GM23338 (cell line): ENCODE measurements around the gene CCL14. TPM values are rescaled to one million over a fixed set of nuclear protein-coding genes. Genes with fewer than 3 reads are reported as not detected.

Source experiments
- ATAC-seq: fragments of 200-7000 bp; cut with Tn5 transposase; 3 replicates; pipeline ENCODE4 v1.9.1; 2020
- DNase-seq: peaks from one replicate; pipeline ENCODE4 v3.0.0-alpha.2; 2015; ENCODE audit warnings: low spot score
- H2AFZ ChIP-seq: fragments of 200-600 bp; sonication (generic); 2 replicates; pipeline ENCODE4 v1.8.0; 2016; ENCODE audit warnings: antibody characterized with exemption, mild to moderate bottlenecking, moderate library complexity
- H3F3A ChIP-seq: fragments of 200-600 bp; sonication (generic); replicated peaks from 2 replicates; pipeline ENCODE4 v1.8.0; 2017; ENCODE audit warnings: antibody characterized with exemption, mixed run types, low read depth
- H3K27ac ChIP-seq: fragments of 200-600 bp; sonication (generic); 2 replicates; pipeline ENCODE4 v1.6.1; 2016; ENCODE audit warnings: low read depth
- H3K27me3 ChIP-seq: fragments of 200-600 bp; sonication (generic); 2 replicates; pipeline ENCODE4 v1.8.0; 2016; ENCODE audit warnings: mild to moderate bottlenecking, mixed run types, moderate library complexity; ENCODE audit not compliant: insufficient read depth
- H3K36me3 ChIP-seq: fragments of 200-600 bp; sonication (generic); 2 replicates; pipeline ENCODE4 v1.8.0; 2016; ENCODE audit warnings: mild to moderate bottlenecking; ENCODE audit not compliant: insufficient read depth
- H3K4me1 ChIP-seq: fragments of 200-600 bp; sonication (generic); 2 replicates; pipeline ENCODE4 v1.8.0; 2016; ENCODE audit warnings: mild to moderate bottlenecking, moderate library complexity; ENCODE audit not compliant: insufficient read depth
- H3K4me2 ChIP-seq: fragments of 200-600 bp; sonication (generic); 2 replicates; pipeline ENCODE4 v1.7.1; 2017; ENCODE audit warnings: mixed run types
- H3K4me3 ChIP-seq: fragments of 200-600 bp; sonication (generic); 2 replicates; pipeline ENCODE4 v1.6.1; 2016; ENCODE audit warnings: mixed run types
- H3K79me2 ChIP-seq: fragments of 200-600 bp; sonication (generic); replicated peaks from 2 replicates; pipeline ENCODE4 v1.8.0; 2017; ENCODE audit warnings: mild to moderate bottlenecking; ENCODE audit not compliant: insufficient read depth
- H3K9me2 ChIP-seq: fragments of 200-600 bp; sonication (generic); 2 replicates; pipeline ENCODE4 v1.8.0; 2017; ENCODE audit not compliant: insufficient read depth
- H4K20me1 ChIP-seq: fragments of 200-600 bp; sonication (generic); replicated peaks from 2 replicates; pipeline ENCODE4 v1.8.0; 2017; ENCODE audit warnings: mild to moderate bottlenecking; ENCODE audit not compliant: insufficient read depth
- H3K27ac Mint-ChIP-seq: 2 replicates; pipeline ENCODE4 v1.8.0; 2020; ENCODE audit warnings: inconsistent platforms, mild to moderate bottlenecking, moderate library complexity, mixed read lengths
- H3K27me3 Mint-ChIP-seq: 3 replicates; pipeline ENCODE4 v1.8.0; 2022; ENCODE audit warnings: low read depth, mild to moderate bottlenecking, moderate library complexity, mixed read lengths, inconsistent platforms; ENCODE audit not compliant: insufficient read depth, poor library complexity
- H3K36me3 Mint-ChIP-seq: 3 replicates; pipeline ENCODE4 v1.8.0; 2021; ENCODE audit warnings: low read depth, mild to moderate bottlenecking, inconsistent platforms, moderate library complexity, mixed read lengths
- H3K4me1 Mint-ChIP-seq: 3 replicates; pipeline ENCODE4 v1.8.0; 2020; ENCODE audit warnings: mild to moderate bottlenecking, inconsistent platforms, mixed read lengths
- H3K4me3 Mint-ChIP-seq: 3 replicates; pipeline ENCODE4 v1.8.0; 2021; ENCODE audit warnings: moderate library complexity, mild to moderate bottlenecking, inconsistent platforms, mixed read lengths
- H3K9me3 Mint-ChIP-seq: 3 replicates; pipeline ENCODE4 v1.8.0; 2020; ENCODE audit warnings: moderate library complexity, mild to moderate bottlenecking, inconsistent platforms, mixed read lengths
- CREB1 ChIP-seq: fragments of 250-450 bp; sonication (Bioruptor Pico); IDR thresholded peaks from 2 replicates; pipeline ENCODE4 v1.5.0; 2020; ENCODE audit warnings: low read depth, mild to moderate bottlenecking, moderate library complexity
- EZH2 ChIP-seq: fragments of 200-600 bp; sonication (generic); IDR thresholded peaks from one replicate; pipeline ENCODE4 v1.8.0; 2017; ENCODE audit warnings: antibody characterized with exemption, mild to moderate bottlenecking, low read depth; ENCODE audit not compliant: unreplicated experiment
- EZH2phosphoT487 ChIP-seq: fragments of 200-600 bp; sonication (generic); IDR thresholded peaks from one replicate; pipeline ENCODE4 v1.8.1; 2018; ENCODE audit warnings: antibody characterized with exemption; ENCODE audit not compliant: unreplicated experiment
- JUNB ChIP-seq: IDR thresholded peaks from one replicate; pipeline ENCODE4 v1.6.1; 2016; ENCODE audit warnings: antibody characterized with exemption; ENCODE audit not compliant: unreplicated experiment
- NANOG ChIP-seq: IDR thresholded peaks from 2 replicates; pipeline ENCODE4 v1.6.1; 2016; ENCODE audit warnings: antibody characterized with exemption, borderline replicate concordance
- POLR2AphosphoS5 ChIP-seq: IDR thresholded peaks from 2 replicates; pipeline ENCODE4 v1.6.1; 2016; ENCODE audit warnings: antibody characterized with exemption, low read depth
- STAT1 ChIP-seq: IDR thresholded peaks from one replicate; pipeline ENCODE4 v1.6.1; 2016; ENCODE audit warnings: antibody characterized with exemption; ENCODE audit not compliant: unreplicated experiment
- ZNF114 ChIP-seq: fragments of 250-450 bp; sonication (Bioruptor Pico); IDR thresholded peaks from 2 replicates; pipeline ENCODE4 v1.5.0; 2020; ENCODE audit warnings: mild to moderate bottlenecking, moderate library complexity
- ZNF331 ChIP-seq: fragments of 250-450 bp; sonication (Bioruptor Pico); IDR thresholded peaks from 2 replicates; pipeline ENCODE4 v1.5.0; 2020; ENCODE audit warnings: low read depth, mild to moderate bottlenecking, moderate library complexity
- ZNF462 ChIP-seq: fragments of 250-450 bp; sonication (Bioruptor Pico); IDR thresholded peaks from 2 replicates; pipeline ENCODE4 v1.5.0; 2020; ENCODE audit warnings: mild to moderate bottlenecking, moderate library complexity
- polyA plus RNA-seq: library from polyadenylated mRNA; unstranded; fragments of >200 nt; fragmentation: Nextera tagmentation; extraction: Ambion mirVana; gene quantifications from 2 replicates; pipeline ENCODE4 v1.2.1, GENCODE V29; 2016
- total RNA-seq: library from RNA; depleted of rRNA; stranded (reverse); fragments of >200 nt; shearing (Covaris generic); gene quantifications from 2 replicates; pipeline ENCODE4 v1.2.3, GENCODE V29; 2014
- TF ChIP-seq, protein P1 (sequence below): IDR thresholded peaks from one replicate; pipeline ENCODE4 v1.6.1; 2018; ENCODE audit warnings: antibody characterized with exemption; ENCODE audit not compliant: unreplicated experiment
- TF ChIP-seq, protein P2 (sequence below), 2 experiments: fragments of 200-600 bp in 1 of 2; sonication (generic) in 1 of 2; conservative IDR thresholded peaks; 2 replicates each; pipeline versions ENCODE4 v1.5.1 to v1.6.1; 2016 to 2017; ENCODE audit warnings: antibody characterized with exemption in 2 of 2, low read depth in 2 of 2, mild to moderate bottlenecking in 2 of 2, moderate library complexity in 1 of 2
- TF ChIP-seq, protein P3 (sequence below): IDR thresholded peaks from 2 replicates; pipeline ENCODE4 v1.6.1; 2016; ENCODE audit warnings: antibody characterized with exemption

The CCL14 gene
- total and polyA plus RNA-seq, 2 experiments from 2014 or later: not detected

GRCh38 chr17:35972066-35972465, 14.5 kb downstream of the CCL14 start:
- DNase-seq (no peak), ATAC-seq (no peak)
- Mint-ChIP-seq H3K36me3 (no peaks in the 10 kb centered on the region), H3K27me3 (peaks cover 2% of the 10 kb centered on the region), H3K4me3 (no peak overlapping the region), H3K9me3 (no peaks in the 10 kb centered on the region), H3K4me1 (peaks cover 3% of the 10 kb centered on the region; the same call in 1 of the 3 replicates), H3K27ac (no peak overlapping the region)
- no peaks in the 10 kb centered on the region for H3K36me3 ChIP-seq
- H3K79me2 ChIP-seq: no peaks in the 10 kb centered on the region
- no peaks in the 10 kb centered on the region for H3K27me3 ChIP-seq
- 0 out of 2 replicates have a peak, but pooled peaks cover 4% of the 10 kb centered on the region for H3K4me1 ChIP-seq
- TF ChIP-seq STAT1 (no peak), ZNF331 (CRISPR knock-in tag) (no peak), ZNF462 (CRISPR knock-in tag) (no peak), EZH2phosphoT487 (no peak), EZH2 (no peak), CREB1 (no peak), POLR2AphosphoS5 (no peak), JUNB (no peak), NANOG (no peak), ZNF114 (CRISPR knock-in tag) (no peak)
- TF ChIP-seq, protein P1, sequence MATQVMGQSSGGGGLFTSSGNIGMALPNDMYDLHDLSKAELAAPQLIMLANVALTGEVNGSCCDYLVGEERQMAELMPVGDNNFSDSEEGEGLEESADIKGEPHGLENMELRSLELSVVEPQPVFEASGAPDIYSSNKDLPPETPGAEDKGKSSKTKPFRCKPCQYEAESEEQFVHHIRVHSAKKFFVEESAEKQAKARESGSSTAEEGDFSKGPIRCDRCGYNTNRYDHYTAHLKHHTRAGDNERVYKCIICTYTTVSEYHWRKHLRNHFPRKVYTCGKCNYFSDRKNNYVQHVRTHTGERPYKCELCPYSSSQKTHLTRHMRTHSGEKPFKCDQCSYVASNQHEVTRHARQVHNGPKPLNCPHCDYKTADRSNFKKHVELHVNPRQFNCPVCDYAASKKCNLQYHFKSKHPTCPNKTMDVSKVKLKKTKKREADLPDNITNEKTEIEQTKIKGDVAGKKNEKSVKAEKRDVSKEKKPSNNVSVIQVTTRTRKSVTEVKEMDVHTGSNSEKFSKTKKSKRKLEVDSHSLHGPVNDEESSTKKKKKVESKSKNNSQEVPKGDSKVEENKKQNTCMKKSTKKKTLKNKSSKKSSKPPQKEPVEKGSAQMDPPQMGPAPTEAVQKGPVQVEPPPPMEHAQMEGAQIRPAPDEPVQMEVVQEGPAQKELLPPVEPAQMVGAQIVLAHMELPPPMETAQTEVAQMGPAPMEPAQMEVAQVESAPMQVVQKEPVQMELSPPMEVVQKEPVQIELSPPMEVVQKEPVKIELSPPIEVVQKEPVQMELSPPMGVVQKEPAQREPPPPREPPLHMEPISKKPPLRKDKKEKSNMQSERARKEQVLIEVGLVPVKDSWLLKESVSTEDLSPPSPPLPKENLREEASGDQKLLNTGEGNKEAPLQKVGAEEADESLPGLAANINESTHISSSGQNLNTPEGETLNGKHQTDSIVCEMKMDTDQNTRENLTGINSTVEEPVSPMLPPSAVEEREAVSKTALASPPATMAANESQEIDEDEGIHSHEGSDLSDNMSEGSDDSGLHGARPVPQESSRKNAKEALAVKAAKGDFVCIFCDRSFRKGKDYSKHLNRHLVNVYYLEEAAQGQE: no peak
- TF ChIP-seq, protein P2, sequence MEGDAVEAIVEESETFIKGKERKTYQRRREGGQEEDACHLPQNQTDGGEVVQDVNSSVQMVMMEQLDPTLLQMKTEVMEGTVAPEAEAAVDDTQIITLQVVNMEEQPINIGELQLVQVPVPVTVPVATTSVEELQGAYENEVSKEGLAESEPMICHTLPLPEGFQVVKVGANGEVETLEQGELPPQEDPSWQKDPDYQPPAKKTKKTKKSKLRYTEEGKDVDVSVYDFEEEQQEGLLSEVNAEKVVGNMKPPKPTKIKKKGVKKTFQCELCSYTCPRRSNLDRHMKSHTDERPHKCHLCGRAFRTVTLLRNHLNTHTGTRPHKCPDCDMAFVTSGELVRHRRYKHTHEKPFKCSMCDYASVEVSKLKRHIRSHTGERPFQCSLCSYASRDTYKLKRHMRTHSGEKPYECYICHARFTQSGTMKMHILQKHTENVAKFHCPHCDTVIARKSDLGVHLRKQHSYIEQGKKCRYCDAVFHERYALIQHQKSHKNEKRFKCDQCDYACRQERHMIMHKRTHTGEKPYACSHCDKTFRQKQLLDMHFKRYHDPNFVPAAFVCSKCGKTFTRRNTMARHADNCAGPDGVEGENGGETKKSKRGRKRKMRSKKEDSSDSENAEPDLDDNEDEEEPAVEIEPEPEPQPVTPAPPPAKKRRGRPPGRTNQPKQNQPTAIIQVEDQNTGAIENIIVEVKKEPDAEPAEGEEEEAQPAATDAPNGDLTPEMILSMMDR (conservative IDR thresholded peaks at IDR 0.05; ENCODE audit: low read depth in 2 of 2): no peak
- TF ChIP-seq, protein P3, sequence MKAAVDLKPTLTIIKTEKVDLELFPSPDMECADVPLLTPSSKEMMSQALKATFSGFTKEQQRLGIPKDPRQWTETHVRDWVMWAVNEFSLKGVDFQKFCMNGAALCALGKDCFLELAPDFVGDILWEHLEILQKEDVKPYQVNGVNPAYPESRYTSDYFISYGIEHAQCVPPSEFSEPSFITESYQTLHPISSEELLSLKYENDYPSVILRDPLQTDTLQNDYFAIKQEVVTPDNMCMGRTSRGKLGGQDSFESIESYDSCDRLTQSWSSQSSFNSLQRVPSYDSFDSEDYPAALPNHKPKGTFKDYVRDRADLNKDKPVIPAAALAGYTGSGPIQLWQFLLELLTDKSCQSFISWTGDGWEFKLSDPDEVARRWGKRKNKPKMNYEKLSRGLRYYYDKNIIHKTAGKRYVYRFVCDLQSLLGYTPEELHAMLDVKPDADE: no peak
- no peak overlapping the region for H3K4me2 ChIP-seq
- H2AFZ ChIP-seq: no peak overlapping the region
- H3K9me2 ChIP-seq: no peaks in the 10 kb centered on the region
- H4K20me1 ChIP-seq: no peaks in the 10 kb centered on the region
- no peak overlapping the region for H3K4me3 ChIP-seq
- no peaks in the 10 kb centered on the region for H3F3A ChIP-seq
- H3K27ac ChIP-seq: no peak overlapping the region
